GM23338 (cell line): ENCODE results near the gene RSBN1L. TPM values are rescaled to one million over a fixed set of nuclear protein-coding genes. Genes with fewer than 3 reads are reported as not detected.
A peak's percentile ranks its signal among the peaks of the same experiment; 100 is the strongest.
"Not testable (repeated sequence)": the region's sequence is repeated elsewhere in the genome, so short reads cannot be mapped to it uniquely, and the experiment has no call there.

ENCODE experiments used
- ATAC-seq: fragments of 200-7000 bp; cut with Tn5 transposase; 3 replicates; pipeline ENCODE4 v1.9.1; 2020
- DNase-seq: peaks from one replicate; pipeline ENCODE4 v3.0.0-alpha.2; 2015; ENCODE audit warnings: low spot score
- H2AFZ ChIP-seq: fragments of 200-600 bp; sonication (generic); 2 replicates; pipeline ENCODE4 v1.8.0; 2016; ENCODE audit warnings: antibody characterized with exemption, mild to moderate bottlenecking, moderate library complexity
- H3F3A ChIP-seq: fragments of 200-600 bp; sonication (generic); replicated peaks from 2 replicates; pipeline ENCODE4 v1.8.0; 2017; ENCODE audit warnings: antibody characterized with exemption, mixed run types, low read depth
- H3K27ac ChIP-seq: fragments of 200-600 bp; sonication (generic); 2 replicates; pipeline ENCODE4 v1.6.1; 2016; ENCODE audit warnings: low read depth
- H3K27me3 ChIP-seq: fragments of 200-600 bp; sonication (generic); 2 replicates; pipeline ENCODE4 v1.8.0; 2016; ENCODE audit warnings: mild to moderate bottlenecking, mixed run types, moderate library complexity; ENCODE audit not compliant: insufficient read depth
- H3K36me3 ChIP-seq: fragments of 200-600 bp; sonication (generic); 2 replicates; pipeline ENCODE4 v1.8.0; 2016; ENCODE audit warnings: mild to moderate bottlenecking; ENCODE audit not compliant: insufficient read depth
- H3K4me1 ChIP-seq: fragments of 200-600 bp; sonication (generic); 2 replicates; pipeline ENCODE4 v1.8.0; 2016; ENCODE audit warnings: mild to moderate bottlenecking, moderate library complexity; ENCODE audit not compliant: insufficient read depth
- H3K4me2 ChIP-seq: fragments of 200-600 bp; sonication (generic); 2 replicates; pipeline ENCODE4 v1.7.1; 2017; ENCODE audit warnings: mixed run types
- H3K4me3 ChIP-seq: fragments of 200-600 bp; sonication (generic); 2 replicates; pipeline ENCODE4 v1.6.1; 2016; ENCODE audit warnings: mixed run types
- H3K79me2 ChIP-seq: fragments of 200-600 bp; sonication (generic); replicated peaks from 2 replicates; pipeline ENCODE4 v1.8.0; 2017; ENCODE audit warnings: mild to moderate bottlenecking; ENCODE audit not compliant: insufficient read depth
- H3K9me2 ChIP-seq: fragments of 200-600 bp; sonication (generic); 2 replicates; pipeline ENCODE4 v1.8.0; 2017; ENCODE audit not compliant: insufficient read depth
- H4K20me1 ChIP-seq: fragments of 200-600 bp; sonication (generic); replicated peaks from 2 replicates; pipeline ENCODE4 v1.8.0; 2017; ENCODE audit warnings: mild to moderate bottlenecking; ENCODE audit not compliant: insufficient read depth
- H3K27ac Mint-ChIP-seq: 2 replicates; pipeline ENCODE4 v1.8.0; 2020; ENCODE audit warnings: inconsistent platforms, mild to moderate bottlenecking, moderate library complexity, mixed read lengths
- H3K27me3 Mint-ChIP-seq: 3 replicates; pipeline ENCODE4 v1.8.0; 2022; ENCODE audit warnings: low read depth, mild to moderate bottlenecking, moderate library complexity, mixed read lengths, inconsistent platforms; ENCODE audit not compliant: insufficient read depth, poor library complexity
- H3K36me3 Mint-ChIP-seq: 3 replicates; pipeline ENCODE4 v1.8.0; 2021; ENCODE audit warnings: low read depth, mild to moderate bottlenecking, inconsistent platforms, moderate library complexity, mixed read lengths
- H3K4me1 Mint-ChIP-seq: 3 replicates; pipeline ENCODE4 v1.8.0; 2020; ENCODE audit warnings: mild to moderate bottlenecking, inconsistent platforms, mixed read lengths
- H3K4me3 Mint-ChIP-seq: 3 replicates; pipeline ENCODE4 v1.8.0; 2021; ENCODE audit warnings: moderate library complexity, mild to moderate bottlenecking, inconsistent platforms, mixed read lengths
- H3K9me3 Mint-ChIP-seq: 3 replicates; pipeline ENCODE4 v1.8.0; 2020; ENCODE audit warnings: moderate library complexity, mild to moderate bottlenecking, inconsistent platforms, mixed read lengths
- CREB1 ChIP-seq: fragments of 250-450 bp; sonication (Bioruptor Pico); IDR thresholded peaks from 2 replicates; pipeline ENCODE4 v1.5.0; 2020; ENCODE audit warnings: low read depth, mild to moderate bottlenecking, moderate library complexity
- CTCF ChIP-seq, 2 experiments: fragments of 200-600 bp in 1 of 2; sonication (generic) in 1 of 2; conservative IDR thresholded peaks; 2 replicates each; pipeline versions ENCODE4 v1.5.1 to v1.6.1; 2016 to 2017; ENCODE audit warnings: antibody characterized with exemption in 2 of 2, low read depth in 2 of 2, mild to moderate bottlenecking in 2 of 2, moderate library complexity in 1 of 2
- EZH2phosphoT487 ChIP-seq: fragments of 200-600 bp; sonication (generic); IDR thresholded peaks from one replicate; pipeline ENCODE4 v1.8.1; 2018; ENCODE audit warnings: antibody characterized with exemption; ENCODE audit not compliant: unreplicated experiment
- JUNB ChIP-seq: IDR thresholded peaks from one replicate; pipeline ENCODE4 v1.6.1; 2016; ENCODE audit warnings: antibody characterized with exemption; ENCODE audit not compliant: unreplicated experiment
- NANOG ChIP-seq: IDR thresholded peaks from 2 replicates; pipeline ENCODE4 v1.6.1; 2016; ENCODE audit warnings: antibody characterized with exemption, borderline replicate concordance
- POLR2AphosphoS5 ChIP-seq: IDR thresholded peaks from 2 replicates; pipeline ENCODE4 v1.6.1; 2016; ENCODE audit warnings: antibody characterized with exemption, low read depth
- REST ChIP-seq: IDR thresholded peaks from one replicate; pipeline ENCODE4 v1.6.1; 2018; ENCODE audit warnings: antibody characterized with exemption; ENCODE audit not compliant: unreplicated experiment
- STAT1 ChIP-seq: IDR thresholded peaks from one replicate; pipeline ENCODE4 v1.6.1; 2016; ENCODE audit warnings: antibody characterized with exemption; ENCODE audit not compliant: unreplicated experiment
- ZNF331 ChIP-seq: fragments of 250-450 bp; sonication (Bioruptor Pico); IDR thresholded peaks from 2 replicates; pipeline ENCODE4 v1.5.0; 2020; ENCODE audit warnings: low read depth, mild to moderate bottlenecking, moderate library complexity
- ZNF462 ChIP-seq: fragments of 250-450 bp; sonication (Bioruptor Pico); IDR thresholded peaks from 2 replicates; pipeline ENCODE4 v1.5.0; 2020; ENCODE audit warnings: mild to moderate bottlenecking, moderate library complexity
- polyA plus RNA-seq: library from polyadenylated mRNA; unstranded; fragments of >200 nt; fragmentation: Nextera tagmentation; extraction: Ambion mirVana; gene quantifications from 2 replicates; pipeline ENCODE4 v1.2.1, GENCODE V29; 2016
- total RNA-seq: library from RNA; depleted of rRNA; stranded (reverse); fragments of >200 nt; shearing (Covaris generic); gene quantifications from 2 replicates; pipeline ENCODE4 v1.2.3, GENCODE V29; 2014

Gene RSBN1L
- total and polyA plus RNA-seq, 2 experiments from 2014 or later = 9.7 to 19.7 TPM

DNA sequence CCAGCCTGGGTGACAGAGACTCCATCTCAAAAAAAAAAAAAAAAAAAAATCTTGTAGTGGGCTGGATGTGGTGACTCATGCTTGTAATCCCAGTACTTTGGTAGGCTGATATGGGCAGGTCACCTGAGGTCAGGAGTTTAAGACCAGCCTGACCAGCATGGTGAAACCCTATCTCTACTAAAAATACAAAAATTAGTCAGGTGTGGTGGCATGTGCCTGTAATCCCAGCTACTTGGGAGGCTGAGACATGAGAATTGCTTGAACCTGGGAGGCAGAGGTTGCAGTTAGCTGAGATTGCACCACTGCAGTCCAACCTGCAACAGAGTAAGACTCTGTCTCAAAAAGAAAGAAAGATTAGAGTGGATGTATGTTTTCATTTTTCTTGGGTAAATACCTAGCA lies 18.7 kb downstream of the RSBN1L start:
- not testable (repeated sequence) for H3F3A ChIP-seq, ATAC-seq, H3K27me3 Mint-ChIP-seq, H3K4me3 Mint-ChIP-seq, DNase-seq, H3K36me3 Mint-ChIP-seq, H3K36me3 ChIP-seq, H3K4me1 ChIP-seq, H3K4me2 ChIP-seq, H3K27ac Mint-ChIP-seq, H3K9me2 ChIP-seq, H3K4me3 ChIP-seq, H3K4me1 Mint-ChIP-seq, H3K27me3 ChIP-seq, H3K9me3 Mint-ChIP-seq, H2AFZ ChIP-seq
- Histone ChIP-seq H3K79me2 (peaks cover 100% of the 10 kb centered on the region), H3K27ac (0 out of 2 replicates have a peak overlapping the region, but pooled peaks have one; percentile 11), H4K20me1 (peaks cover 23% of the 10 kb centered on the region)

- Mint-ChIP-seq H3K36me3 (no peaks in the 10 kb centered on the region; the same call in 2 of the 3 replicates), H3K27me3 (peaks cover 1% of the 10 kb centered on the region), H3K27ac (no peak overlapping the region), H3K4me1 (no peaks in the 10 kb centered on the region), H3K9me3 (no peaks in the 10 kb centered on the region; the same call in 2 of the 3 replicates), H3K4me3 (no peak overlapping the region)
- peaks cover 9% of the 10 kb centered on the region for H3K4me1 ChIP-seq
- no peak overlapping the region for H2AFZ ChIP-seq
- no peak for DNase-seq
- H3K27ac ChIP-seq = no peak overlapping the region
- H4K20me1 ChIP-seq = peaks cover 22% of the 10 kb centered on the region
- H3K4me2 ChIP-seq = no peak overlapping the region
- no peak for ATAC-seq
- H3K27me3 ChIP-seq = no peaks in the 10 kb centered on the region
- H3K9me2 ChIP-seq = no peaks in the 10 kb centered on the region
- H3K79me2 ChIP-seq = peaks cover 100% of the 10 kb centered on the region
- H3F3A ChIP-seq = no peaks in the 10 kb centered on the region
- H3K36me3 ChIP-seq = no peaks in the 10 kb centered on the region
- H3K4me3 ChIP-seq = no peak overlapping the region
- TF ChIP-seq ZNF462 = no peak
- no peak for TF ChIP-seq ZNF331
- no peak for TF ChIP-seq CREB1 (CRISPR knock-in tag)
- no peak for TF ChIP-seq REST
- TF ChIP-seq POLR2AphosphoS5 = no peak
- TF ChIP-seq CTCF (conservative IDR thresholded peaks at IDR 0.05; ENCODE audit: low read depth in 2 of 2) = no peak
- TF ChIP-seq NANOG = no peak
- no peak for TF ChIP-seq STAT1
- TF ChIP-seq JUNB = no peak
- no peak for TF ChIP-seq EZH2phosphoT487
These were observed 20.5 kb downstream of the RSBN1L start for GRCh38 chr7:77716804-77717203.
